GM12878 (cell line): ENCODE measurements around the gene GNB5. TPM values are rescaled to one million over a fixed set of nuclear protein-coding genes. Genes with fewer than 3 reads are reported as not detected.

ENCODE experiments used
- ATAC-seq: fragments of 200-7000 bp; cut with Tn5 transposase; 3 replicates; pipeline ENCODE4 v1.9.1; 2020; ENCODE audit warnings: mild to moderate bottlenecking, moderate library complexity
- BruUV-seq: library from RNA; stranded (reverse); fragments of 400-500 nt; replicated peaks from 2 replicates; lab custom pipeline; 2021; lab: Mats Ljungman, UMichigan
- CTCF ChIA-PET: fragments of 300-600 bp; sonication (Branson Sonifier 250); formaldehyde crosslinking; extraction: SDS; loops from one replicate; lab custom pipeline; 2021; ENCODE audit warnings: inconsistent platforms; lab: Yijun Ruan, JAX
- POLR2A ChIA-PET: fragments of 350-600 bp; formaldehyde crosslinking; extraction: SDS; loops from one replicate; lab custom pipeline; 2021; ENCODE audit warnings: inconsistent platforms; lab: Charles Lee
- RAD21 ChIA-PET: fragments of 300-600 bp; sonication (Branson Sonifier 250); formaldehyde crosslinking; loops from one replicate; lab custom pipeline; 2023; ENCODE audit warnings: antibody characterized with exemption; ENCODE audit not compliant: unreplicated experiment; lab: Charles Lee
- SMC1A ChIA-PET: fragments of 300-600 bp; sonication (Branson Sonifier 250); formaldehyde crosslinking; loops from one replicate; lab custom pipeline; 2023; ENCODE audit not compliant: unreplicated experiment, uncharacterized antibody; lab: Charles Lee
- DNase-seq: peaks from one replicate; pipeline ENCODE4 v3.0.0-alpha.2; 2011; ENCODE audit warnings: low read depth, low spot score
- FAIRE-seq: peaks from 3 replicates; lab custom pipeline; 2011; peaks lifted over from hg19 to GRCh38; lab: Jason Lieb, UNC
- H2AFZ ChIP-seq: 2 replicates; pipeline ENCODE4 v1.6.0; 2011; ENCODE audit warnings: low read depth, low read length, control low read depth; ENCODE audit not compliant: control insufficient read depth
- H3K27ac ChIP-seq: 2 replicates; pipeline ENCODE4 v1.5.1; 2011; ENCODE audit warnings: control low read depth; ENCODE audit not compliant: control insufficient read depth, insufficient read depth
- H3K27me3 ChIP-seq, 2 experiments: replicated peaks in 1 of 2; 2 replicates each; pipeline versions ENCODE4 v1.6.0 to v1.6.1; 2011; ENCODE audit warnings: low read length in 1 of 2; ENCODE audit not compliant: control insufficient read depth in 2 of 2, insufficient read depth in 2 of 2
- H3K36me3 ChIP-seq, 2 experiments: 2 replicates each; pipeline ENCODE4 v1.5.1; 2011; ENCODE audit warnings: low read length in 1 of 2; ENCODE audit not compliant: control insufficient read depth in 2 of 2, insufficient read depth in 2 of 2
- H3K4me1 ChIP-seq: 2 replicates; pipeline ENCODE4 v1.6.1; 2011; ENCODE audit warnings: mild to moderate bottlenecking, low read length, moderate library complexity, mixed read lengths; ENCODE audit not compliant: control insufficient read depth, insufficient read depth
- H3K4me2 ChIP-seq: 2 replicates; pipeline ENCODE4 v1.6.0; 2011; ENCODE audit warnings: control low read depth; ENCODE audit not compliant: control insufficient read depth, insufficient read depth
- H3K4me3 ChIP-seq: fragments of 200-600 bp; sonication (generic); 2 replicates; pipeline ENCODE4 v1.5.1; 2016
- H3K79me2 ChIP-seq: 2 replicates; pipeline ENCODE4 v1.6.0; 2011; ENCODE audit warnings: low read length; ENCODE audit not compliant: control insufficient read depth, insufficient read depth
- H3K9ac ChIP-seq: 2 replicates; pipeline ENCODE4 v1.8.0; 2011; ENCODE audit warnings: low read length, control low read depth, mixed read lengths; ENCODE audit not compliant: control insufficient read depth, insufficient read depth
- H3K9me3 ChIP-seq: replicated peaks from 3 replicates; pipeline ENCODE4 v1.5.1; 2011; ENCODE audit warnings: mild to moderate bottlenecking, low read length; ENCODE audit not compliant: control insufficient read depth, insufficient read depth
- H4K20me1 ChIP-seq: 2 replicates; pipeline ENCODE4 v1.6.0; 2011; ENCODE audit not compliant: control insufficient read depth, insufficient read depth
- BCLAF1 ChIP-seq: fragments of 450-650 bp; IDR thresholded peaks from 2 replicates; pipeline ENCODE4 v1.6.1; 2017; ENCODE audit warnings: antibody characterized with exemption, mild to moderate bottlenecking, moderate library complexity
- BRCA1 ChIP-seq: IDR thresholded peaks from 2 replicates; pipeline ENCODE4 v1.6.1; 2011; ENCODE audit warnings: low read depth, low read length, improper control_type of control experiment
- CEBPB ChIP-seq, 2 experiments: fragments of 150-350 bp in 1 of 2; IDR thresholded peaks; 2 replicates each; pipeline ENCODE4 v1.6.1; 2012 to 2014; ENCODE audit warnings: low read depth in 2 of 2, low read length in 2 of 2, borderline replicate concordance in 1 of 2, inconsistent platforms in 1 of 2
- CHD4 ChIP-seq: fragments of 200-600 bp; sonication (generic); IDR thresholded peaks from 2 replicates; pipeline ENCODE4 v1.6.1; 2016; ENCODE audit warnings: mild to moderate bottlenecking
- FOXK2 ChIP-seq: fragments of 450-650 bp; IDR thresholded peaks from 2 replicates; pipeline ENCODE4 v1.6.1; 2017; ENCODE audit warnings: mild to moderate bottlenecking, moderate library complexity
- HDGF ChIP-seq: fragments of 450-650 bp; IDR thresholded peaks from 2 replicates; pipeline ENCODE4 v1.6.1; 2016; ENCODE audit warnings: antibody characterized with exemption
- IKZF2 ChIP-seq, 2 experiments: fragments of 450-650 bp; IDR thresholded peaks; 2 replicates each; pipeline ENCODE4 v1.6.1; 2017; ENCODE audit warnings: mild to moderate bottlenecking in 2 of 2, moderate library complexity in 2 of 2
- KLF5 ChIP-seq: fragments of 450-650 bp; IDR thresholded peaks from 2 replicates; pipeline ENCODE4 v1.6.1; 2014; ENCODE audit warnings: mild to moderate bottlenecking; ENCODE audit not compliant: partially characterized antibody
- MEF2A ChIP-seq: IDR thresholded peaks from 2 replicates; pipeline ENCODE4 v1.6.1; 2011; ENCODE audit warnings: low read depth, mild to moderate bottlenecking, low read length, moderate library complexity; ENCODE audit not compliant: insufficient read depth
- MLLT1 ChIP-seq: fragments of 450-650 bp; IDR thresholded peaks from 2 replicates; pipeline ENCODE4 v1.6.1; 2016; ENCODE audit warnings: mild to moderate bottlenecking
- NR2C2 ChIP-seq: IDR thresholded peaks from 2 replicates; pipeline ENCODE4 v1.6.1; 2011; ENCODE audit warnings: borderline replicate concordance, low read depth; ENCODE audit not compliant: control insufficient read depth, insufficient read length
- NR2F1 ChIP-seq: fragments of 450-650 bp; conservative IDR thresholded peaks from 2 replicates; pipeline ENCODE4 v1.6.1; 2017; ENCODE audit warnings: mild to moderate bottlenecking
- POLR2AphosphoS5 ChIP-seq: IDR thresholded peaks from 2 replicates; pipeline ENCODE4 v1.6.1; 2011; ENCODE audit warnings: mild to moderate bottlenecking, low read length, inconsistent platforms
- RBBP5 ChIP-seq: fragments of 200-600 bp; sonication (generic); conservative IDR thresholded peaks from 2 replicates; pipeline ENCODE4 v1.6.1; 2016
- SIN3A ChIP-seq: IDR thresholded peaks from 2 replicates; pipeline ENCODE4 v1.6.1; 2012; ENCODE audit warnings: low read depth, low read length, improper control_type of control experiment
- SIX5 ChIP-seq: IDR thresholded peaks from 2 replicates; pipeline ENCODE4 v1.6.1; 2011; ENCODE audit warnings: mild to moderate bottlenecking, low read depth, low read length, moderate library complexity; ENCODE audit not compliant: severe bottlenecking
- SMAD5 ChIP-seq: IDR thresholded peaks from 2 replicates; pipeline ENCODE4 v1.6.1; 2016; ENCODE audit warnings: antibody characterized with exemption, low read depth
- SP1 ChIP-seq: IDR thresholded peaks from one replicate; pipeline ENCODE4 v1.6.1; 2011; ENCODE audit warnings: low read depth, low read length
- SREBF2 ChIP-seq: IDR thresholded peaks from 2 replicates; pipeline ENCODE4 v1.6.1; 2012; ENCODE audit warnings: mild to moderate bottlenecking, low read length
- TCF7 ChIP-seq: IDR thresholded peaks from 2 replicates; pipeline ENCODE4 v1.6.1; 2014; ENCODE audit warnings: antibody characterized with exemption, borderline replicate concordance
- ZNF622 ChIP-seq: fragments of 450-650 bp; IDR thresholded peaks from 2 replicates; pipeline ENCODE4 v1.6.1; 2017; ENCODE audit warnings: mild to moderate bottlenecking, inconsistent platforms
- WGBS: methylation state at CpG from one replicate; pipeline ENCODE4 v1.1.6; 2016; ENCODE audit warnings: low lambda C conversion rate; ENCODE audit not compliant: insufficient replicate concordance, insufficient coverage; ENCODE audit errors: missing lambda C conversion rate; 5-methylcytosine and 5-hydroxymethylcytosine counted together
- in situ Hi-C: fragments of 300-500 bp; cut with MboI; formaldehyde crosslinking; loops from 9 replicates; pipeline ENCODE4 v1.14.3; 2018; ENCODE audit warnings: mixed read lengths
- intact Hi-C: fragments of 100-400 bp; cut with micrococcal nuclease; formaldehyde crosslinking; loops from one replicate; pipeline ENCODE4 v1.14.2; 2022; ENCODE audit not compliant: unreplicated experiment
- polyA plus RNA-seq, 11 experiments: library from polyadenylated mRNA; depleted of rRNA in 4 of 11; unstranded in 6 of 11; stranded (reverse) in 5 of 11; fragments of >200 nt; fragmentation: Nextera tagmentation in 4 of 11; fragmentation: Illumina TruSeq in 1 of 11; extraction: Ambion mirVana in 4 of 11; extraction: Trizol in 1 of 11; gene quantifications; 1 replicate in 1 of 11; 2 replicates in 10 of 11; pipeline versions ENCODE4 v1.2.1 to v1.2.3, GENCODE V29; 2011 to 2016; ENCODE audit warnings: inconsistent platforms in 2 of 11, missing spikeins in 2 of 11, low read depth in 1 of 11
- total RNA-seq, 4 experiments: library from RNA; depleted of rRNA in 3 of 4; stranded (reverse); fragments of >200 nt in 3 of 4; fragmentation: Illumina TruSeq in 1 of 4; extraction: Trizol in 1 of 4; gene quantifications; 2 replicates each; pipeline versions ENCODE4 v1.2.1 to v1.2.3, GENCODE V29; 2013 to 2021

The GNB5 gene
- total and polyA plus RNA-seq, 10 of the 15 experiments (the other 5 are each of a cell fraction or from before 2014, with no cell fraction given), result 2.4 to 25.9 (median 15.2) TPM

GRCh38 chr15:52137432-52138357, 53.5 kb downstream of the GNB5 start:
- Histone ChIP-seq H3K4me2 (no peak overlapping the region), H4K20me1 (no peaks in the 10 kb centered on the region), H3K27me3 (no peaks in the 10 kb centered on the region), H3K4me1 (peaks cover 35% of the 10 kb centered on the region), H3K79me2 (no peaks in the 10 kb centered on the region), H2AFZ (no peak overlapping the region), H3K4me3 (no peak overlapping the region), H3K9ac (no peak overlapping the region), H3K9me3 (no peaks in the 10 kb centered on the region), H3K36me3 (peaks cover 0 to 4% of the 10 kb centered on the region in 2 experiments; a peak in 3 of 4 replicates), H3K27ac (peak overlapping the region; percentile 24; the same call in 1 of the 2 replicates)
- in situ Hi-C loops (loop anchor here (5.0 kb wide), 1 partner anchor 160 kb away; no protein-coding TSS in a partner anchor), intact Hi-C loops (loop anchor here (2.0 to 5.0 kb wide), 2 partner anchors 35 to 75 kb away; no protein-coding TSS in a partner anchor)
- BruUV-seq, result no TSS peak
- ChIA-PET SMC1A (interaction anchor here (0.9 to 8.4 kb wide), 20 partner anchors 8 to 166 kb away, joined by 3 to 163 read pairs (median 10); partner anchors contain the start of gene LEO1), RAD21 (interaction anchor here (0.6 to 9.8 kb wide), 13 partner anchors 22 to 310 kb away, joined by 3 to 139 read pairs (median 5); partner anchors contain the start of gene BCL2L10), POLR2A (interaction anchor here (0.6 to 3.6 kb wide), 12 partner anchors 8 to 167 kb away, joined by 3 to 13 read pairs (median 4); no protein-coding TSS in a partner anchor), CTCF (interaction anchor here (0.5 to 9.0 kb wide), 17 partner anchors 9 to 201 kb away, joined by 3 to 132 read pairs (median 4); partner anchors contain the start of genes BCL2L10 and LEO1)
- ATAC-seq (peak; percentile 53), DNase-seq (no peak), FAIRE-seq (no peak)
- 88% methylated on average over 12 of the region's 12 CpGs for WGBS
- TF ChIP-seq CHD4 (no peak), SIX5 (no peak), FOXK2 (no peak), TCF7 (no peak), MEF2A (no peak), BCLAF1 (no peak), SREBF2 (no peak), SIN3A (no peak), RBBP5 (no peak), POLR2AphosphoS5 (no peak), SP1 (no peak), SMAD5 (no peak), ZNF622 (no peak), MLLT1 (no peak), KLF5 (no peak), HDGF (no peak), BRCA1 (no peak), CEBPB (IDR thresholded peaks at IDR 0.05; ENCODE audit: borderline replicate concordance in 1 of 2, low read depth in 2 of 2, low read length in 2 of 2) (no peak), IKZF2 (IDR thresholded peaks at IDR 0.05) (peak; percentile 41 to 63; a peak in 2 of 4 replicates), NR2F1 (no peak), NR2C2 (no peak)
